Mucosa of descending colon (tissue), 3 donors: Measurements from ENCODE around the gene CGN. TPM values are rescaled to one million over a fixed set of nuclear protein-coding genes. Genes with fewer than 3 reads are reported as not detected.

Source experiments
- ATAC-seq: fragments of 200-7000 bp; cut with Tn5 transposase; one replicate; pipeline ENCODE4 v1.9.1; 2020; ENCODE audit warnings: mild to moderate bottlenecking, moderate library complexity
- DNase-seq, 3 donors: peaks; one replicate each; pipeline ENCODE4 v3.0.0-alpha.2; 2020
- H3K36me3 ChIP-seq: fragments of 200-600 bp; one replicate; pipeline ENCODE4 v1.8.0; 2021; ENCODE audit warnings: low read depth, mild to moderate bottlenecking
- H3K4me1 ChIP-seq: fragments of 200-600 bp; one replicate; pipeline ENCODE4 v1.8.0; 2021; ENCODE audit warnings: low read depth, mild to moderate bottlenecking
- H3K4me3 ChIP-seq: fragments of 200-600 bp; one replicate; pipeline ENCODE4 v1.8.0; 2021; ENCODE audit warnings: mild to moderate bottlenecking
- H3K9me3 ChIP-seq: fragments of 200-600 bp; one replicate; pipeline ENCODE4 v1.8.0; 2021; ENCODE audit warnings: mild to moderate bottlenecking
- intact Hi-C, 2 donors: fragments of 100-400 bp; cut with DNase I in 1 of 2; cut with micrococcal nuclease in 1 of 2; formaldehyde crosslinking; loops; one replicate each; pipeline versions ENCODE4 v1.11.0 to v1.11.1; 2022; cut with DNase I, micrococcal nuclease
- total RNA-seq, 3 donors: library from RNA; stranded (reverse); fragmentation: NEBNext Ultra II Directional in 2 of 3; extraction: Animal tissue kit (Norgen Biotek cat#: 25700) in 2 of 3; gene quantifications; one replicate each; pipeline versions ENCODE4 v1.2.1 to v1.2.4, GENCODE V29; 2021 to 2023
- TF ChIP-seq, protein P1 (sequence below): fragments of 200-600 bp; IDR thresholded peaks from one replicate; pipeline ENCODE4 v1.8.0; 2022; ENCODE audit warnings: antibody characterized with exemption, mild to moderate bottlenecking
- donor health status: DM: no; HTN: no; CAD: no; lungs with moderate emphysema.
- donor health status: DM: no; HTN: no; CAD: no.
- donor health status: DM: no; HTN: yes; CAD: no.

CGN gene
- total RNA-seq, 3 donors from 2014 or later = 125 to 247 (median 187) TPM

DNA sequence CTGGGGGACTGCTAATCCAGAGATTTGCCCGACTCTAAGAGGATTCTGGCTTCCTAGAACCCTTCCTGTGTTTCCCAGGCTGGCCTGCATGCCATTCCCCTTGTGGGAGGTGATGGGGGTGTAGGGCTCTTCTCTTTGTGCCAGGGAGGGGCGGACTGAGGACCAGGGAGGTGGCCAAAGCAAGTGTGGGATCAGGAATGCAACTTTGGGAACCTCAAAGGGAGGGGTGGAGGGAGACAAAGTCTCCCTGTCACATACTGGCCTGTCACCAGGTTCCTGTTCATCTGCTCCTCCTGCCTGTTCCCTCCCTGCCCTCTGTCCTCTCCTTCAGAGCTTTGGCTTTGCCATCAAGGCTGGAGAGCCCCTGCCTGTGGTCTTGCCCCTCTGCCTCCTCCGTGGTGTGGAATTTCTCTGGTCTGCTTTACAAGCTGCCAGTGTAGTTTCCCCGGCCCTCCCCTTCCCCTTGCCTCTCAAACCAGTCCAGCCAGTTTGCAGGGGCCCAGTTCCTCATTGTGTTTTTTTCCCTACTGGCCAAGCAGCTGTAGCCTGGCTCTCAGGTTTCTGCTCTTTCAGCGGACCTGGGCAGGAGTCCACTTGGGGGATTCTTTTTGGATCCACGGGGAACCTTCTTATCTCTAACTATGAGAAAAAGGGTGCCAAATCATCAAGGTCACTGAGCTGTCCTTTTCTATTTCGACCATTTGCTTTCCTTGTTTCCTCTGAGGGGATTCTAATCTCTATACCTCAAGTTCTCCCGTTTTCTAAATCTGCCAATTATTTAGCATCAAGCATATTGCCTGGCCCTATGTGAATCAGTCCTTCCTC, 1.8 kb downstream of the CGN start:
- DNase-seq (peak; percentile 83 to 87 (median 83)), ATAC-seq (peak; percentile 45)
- TF ChIP-seq, protein P1, sequence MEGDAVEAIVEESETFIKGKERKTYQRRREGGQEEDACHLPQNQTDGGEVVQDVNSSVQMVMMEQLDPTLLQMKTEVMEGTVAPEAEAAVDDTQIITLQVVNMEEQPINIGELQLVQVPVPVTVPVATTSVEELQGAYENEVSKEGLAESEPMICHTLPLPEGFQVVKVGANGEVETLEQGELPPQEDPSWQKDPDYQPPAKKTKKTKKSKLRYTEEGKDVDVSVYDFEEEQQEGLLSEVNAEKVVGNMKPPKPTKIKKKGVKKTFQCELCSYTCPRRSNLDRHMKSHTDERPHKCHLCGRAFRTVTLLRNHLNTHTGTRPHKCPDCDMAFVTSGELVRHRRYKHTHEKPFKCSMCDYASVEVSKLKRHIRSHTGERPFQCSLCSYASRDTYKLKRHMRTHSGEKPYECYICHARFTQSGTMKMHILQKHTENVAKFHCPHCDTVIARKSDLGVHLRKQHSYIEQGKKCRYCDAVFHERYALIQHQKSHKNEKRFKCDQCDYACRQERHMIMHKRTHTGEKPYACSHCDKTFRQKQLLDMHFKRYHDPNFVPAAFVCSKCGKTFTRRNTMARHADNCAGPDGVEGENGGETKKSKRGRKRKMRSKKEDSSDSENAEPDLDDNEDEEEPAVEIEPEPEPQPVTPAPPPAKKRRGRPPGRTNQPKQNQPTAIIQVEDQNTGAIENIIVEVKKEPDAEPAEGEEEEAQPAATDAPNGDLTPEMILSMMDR = no peak
- no peaks in the 10 kb centered on the region for H3K36me3 ChIP-seq
- peak overlapping the region; percentile 35 for H3K4me3 ChIP-seq
- H3K9me3 ChIP-seq = no peaks in the 10 kb centered on the region
- intact Hi-C loops = loop anchor here in 1 of 2 donors (10.0 kb wide), 1 partner anchor 68 kb away; no protein-coding TSS in a partner anchor
- H3K4me1 ChIP-seq = peaks cover 12% of the 10 kb centered on the region

GRCh38 chr1:151513626-151514121, 2.5 kb downstream of the CGN start:
- peak; percentile 86 to 93 (median 86) for DNase-seq
- Histone ChIP-seq H3K36me3 (no peaks in the 10 kb centered on the region), H3K4me3 (no peak overlapping the region), H3K9me3 (no peaks in the 10 kb centered on the region), H3K4me1 (peaks cover 12% of the 10 kb centered on the region)
- peak; percentile 69 for ATAC-seq
- TF ChIP-seq, protein P1 = no peak
- intact Hi-C loops = loop anchor here in 1 of 2 donors (10.0 kb wide), 1 partner anchor 69 kb away; no protein-coding TSS in a partner anchor

DNA sequence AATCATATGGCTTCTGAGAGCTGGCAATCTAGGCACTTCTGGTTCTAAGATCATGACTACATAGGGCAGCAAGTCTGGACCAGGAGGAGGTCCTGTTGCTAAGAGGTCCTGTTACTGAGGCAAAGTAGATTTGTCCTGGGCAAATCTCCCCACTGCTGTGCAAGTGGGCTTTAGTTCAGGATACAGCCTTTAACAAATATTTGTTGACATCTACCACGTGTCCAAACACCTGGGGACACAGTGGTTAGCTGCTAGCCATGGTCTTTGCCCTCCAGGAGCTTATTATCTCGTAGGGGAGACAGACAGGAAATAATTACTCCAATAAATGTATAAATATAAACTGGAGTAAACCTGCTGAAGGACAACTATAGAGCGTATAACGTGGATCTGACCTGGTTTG, 3.2 kb downstream of the CGN start:
- intact Hi-C loops = loop anchor here in 1 of 2 donors (10.0 kb wide), 1 partner anchor 70 kb away; no protein-coding TSS in a partner anchor
- TF ChIP-seq, protein P1 = no peak
- H3K4me3 ChIP-seq = no peak overlapping the region
- ATAC-seq (no peak), DNase-seq (peak in 1 of 3 donors; percentile 24)
- peaks cover 12% of the 10 kb centered on the region for H3K4me1 ChIP-seq
- H3K36me3 ChIP-seq = no peaks in the 10 kb centered on the region
- no peaks in the 10 kb centered on the region for H3K9me3 ChIP-seq

GRCh38 chr1:151515265-151515664, 4.1 kb downstream of the CGN start:
- Histone ChIP-seq H3K36me3 (no peaks in the 10 kb centered on the region), H3K4me1 (peaks cover 11% of the 10 kb centered on the region), H3K4me3 (no peak overlapping the region), H3K9me3 (no peaks in the 10 kb centered on the region)
- TF ChIP-seq, protein P1 = no peak
- ATAC-seq (no peak), DNase-seq (no peak)
- intact Hi-C loops = loop anchor here in 1 of 2 donors (10.0 kb wide), 1 partner anchor 70 kb away; no protein-coding TSS in a partner anchor

DNA sequence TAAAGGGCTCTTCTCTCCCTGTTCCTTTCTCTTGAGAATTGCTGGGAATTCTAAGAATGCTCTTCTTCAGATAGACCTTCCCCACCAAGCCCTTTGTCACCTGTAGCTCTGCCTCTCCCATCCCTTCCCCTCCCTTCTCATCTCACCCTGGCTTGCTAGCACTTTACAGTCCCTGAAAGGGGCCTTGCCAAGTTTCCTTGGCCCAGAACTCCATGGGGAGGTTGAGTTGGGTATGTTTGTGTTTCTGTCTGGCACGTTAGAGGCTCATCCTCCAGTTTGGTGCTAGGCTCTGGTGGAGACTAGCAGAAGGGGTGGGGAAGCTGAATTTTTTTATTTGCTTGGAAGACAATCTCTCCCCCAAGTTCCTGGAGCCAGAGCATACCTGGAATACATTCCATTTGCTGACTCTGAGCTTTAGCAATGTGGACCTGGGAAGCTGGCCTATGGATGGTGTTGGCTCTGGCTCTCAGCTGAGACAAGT, 4.9 kb downstream of the CGN start:
- ATAC-seq = no peak

More for the DNA sequence above, 4.9 kb downstream of the CGN start:
- no peaks in the 10 kb centered on the region for H3K36me3 ChIP-seq
- H3K4me1 ChIP-seq = peaks cover 5% of the 10 kb centered on the region
- no peak for DNase-seq
- no peak overlapping the region for H3K4me3 ChIP-seq
- H3K9me3 ChIP-seq = no peaks in the 10 kb centered on the region
- intact Hi-C loops = loop anchor here in 1 of 2 donors (10.0 kb wide), 1 partner anchor 71 kb away; no protein-coding TSS in a partner anchor
- TF ChIP-seq, protein P1 = no peak
